ENCODE results near the gene ANKRD12.

ANKRD12 gene

DNA sequence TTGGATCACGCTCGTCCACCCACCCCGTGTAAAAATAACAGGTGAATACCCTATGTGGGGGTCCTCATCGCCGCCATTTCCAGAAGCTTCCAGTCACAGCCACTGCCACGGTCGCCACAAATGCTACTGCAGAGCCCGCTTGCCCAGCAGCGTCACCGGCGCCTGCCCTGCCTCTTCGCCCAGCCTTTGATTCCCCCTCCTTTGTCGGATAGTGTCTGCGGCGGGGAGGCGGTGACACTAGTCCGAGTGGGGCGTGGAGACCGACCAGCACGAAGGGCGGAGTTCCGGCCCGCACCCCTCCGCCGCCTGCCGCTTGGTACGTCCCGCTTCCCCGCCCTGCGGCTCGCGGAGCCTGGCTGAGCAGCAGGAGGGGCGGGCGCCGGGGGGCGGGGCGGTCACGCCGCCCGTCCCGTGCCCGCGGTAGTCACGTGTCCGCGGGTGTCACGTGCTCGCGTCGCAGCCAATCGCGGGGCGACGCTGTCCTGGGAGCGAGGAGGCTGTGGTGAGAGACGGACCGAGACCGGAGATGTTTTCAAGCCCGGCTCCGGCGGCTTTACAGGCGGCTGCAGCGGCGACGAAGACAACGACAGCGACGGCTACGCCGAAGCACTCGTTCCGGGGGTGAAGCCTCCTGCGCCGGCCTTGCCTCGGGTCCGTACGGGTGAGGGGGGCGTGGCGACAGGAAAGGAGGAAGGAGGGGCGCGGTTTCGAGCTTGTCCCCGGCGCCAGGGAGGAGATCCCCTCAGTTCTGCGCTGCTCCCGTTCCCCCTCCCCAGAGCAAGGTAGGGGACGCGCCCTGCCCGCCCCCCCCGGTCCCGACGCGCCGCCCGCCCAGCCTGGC is at the start of gene ANKRD12 (continued):
- TF ChIP-seq REST (tag by site-specific recombination; IDR thresholded peaks at IDR 0.05) (no peak), KLF16 (tag by site-specific recombination; IDR thresholded peaks at IDR 0.05) (peak; percentile 94), ZNF529 (tag by site-specific recombination; IDR thresholded peaks at IDR 0.05; ENCODE audit: insufficient replicate concordance) (no peak), ZNF513 (tag by site-specific recombination; IDR thresholded peaks at IDR 0.05) (no peak), ZNF777 (tag by site-specific recombination; IDR thresholded peaks at IDR 0.05; ENCODE audit: borderline replicate concordance) (no peak), ZNF266 (tag by site-specific recombination; IDR thresholded peaks at IDR 0.05; ENCODE audit: low read depth) (no peak), REPIN1 (tag by site-specific recombination; IDR thresholded peaks at IDR 0.05; ENCODE audit: low read depth) (no peak), ZNF639 (tag by site-specific recombination; IDR thresholded peaks at IDR 0.05) (no peak; the same call in 1 of the 2 replicates), ZNF416 (tag by site-specific recombination; IDR thresholded peaks at IDR 0.05) (no peak), ZNF394 (tag by site-specific recombination; IDR thresholded peaks at IDR 0.05; ENCODE audit: borderline replicate concordance) (0 out of 2 replicates have a peak, but pooled peaks have one; percentile 38), KLF8 (tag by site-specific recombination; IDR thresholded peaks at IDR 0.05) (peak; percentile 70), ZNF623 (tag by site-specific recombination; IDR thresholded peaks at IDR 0.05) (no peak), ZNF16 (tag by site-specific recombination; IDR thresholded peaks at IDR 0.05; ENCODE audit: low read depth) (no peak), ZNF555 (tag by site-specific recombination; conservative IDR thresholded peaks at IDR 0.05) (no peak), ZNF132 (tag by site-specific recombination; IDR thresholded peaks at IDR 0.05; ENCODE audit: borderline replicate concordance) (no peak), ZXDB (tag by site-specific recombination; IDR thresholded peaks at IDR 0.05) (peak; percentile 53), ZBTB11 (tag by site-specific recombination; conservative IDR thresholded peaks at IDR 0.05; ENCODE audit: low read depth) (peak; percentile 75), MEIS1 (CRISPR knock-in tag; IDR thresholded peaks at IDR 0.05; ENCODE audit: borderline replicate concordance) (no peak), SETDB1 (IDR thresholded peaks at IDR 0.05; ENCODE audit: insufficient read length, low read length) (no peak)
- TF ChIP-seq, protein P1, sequence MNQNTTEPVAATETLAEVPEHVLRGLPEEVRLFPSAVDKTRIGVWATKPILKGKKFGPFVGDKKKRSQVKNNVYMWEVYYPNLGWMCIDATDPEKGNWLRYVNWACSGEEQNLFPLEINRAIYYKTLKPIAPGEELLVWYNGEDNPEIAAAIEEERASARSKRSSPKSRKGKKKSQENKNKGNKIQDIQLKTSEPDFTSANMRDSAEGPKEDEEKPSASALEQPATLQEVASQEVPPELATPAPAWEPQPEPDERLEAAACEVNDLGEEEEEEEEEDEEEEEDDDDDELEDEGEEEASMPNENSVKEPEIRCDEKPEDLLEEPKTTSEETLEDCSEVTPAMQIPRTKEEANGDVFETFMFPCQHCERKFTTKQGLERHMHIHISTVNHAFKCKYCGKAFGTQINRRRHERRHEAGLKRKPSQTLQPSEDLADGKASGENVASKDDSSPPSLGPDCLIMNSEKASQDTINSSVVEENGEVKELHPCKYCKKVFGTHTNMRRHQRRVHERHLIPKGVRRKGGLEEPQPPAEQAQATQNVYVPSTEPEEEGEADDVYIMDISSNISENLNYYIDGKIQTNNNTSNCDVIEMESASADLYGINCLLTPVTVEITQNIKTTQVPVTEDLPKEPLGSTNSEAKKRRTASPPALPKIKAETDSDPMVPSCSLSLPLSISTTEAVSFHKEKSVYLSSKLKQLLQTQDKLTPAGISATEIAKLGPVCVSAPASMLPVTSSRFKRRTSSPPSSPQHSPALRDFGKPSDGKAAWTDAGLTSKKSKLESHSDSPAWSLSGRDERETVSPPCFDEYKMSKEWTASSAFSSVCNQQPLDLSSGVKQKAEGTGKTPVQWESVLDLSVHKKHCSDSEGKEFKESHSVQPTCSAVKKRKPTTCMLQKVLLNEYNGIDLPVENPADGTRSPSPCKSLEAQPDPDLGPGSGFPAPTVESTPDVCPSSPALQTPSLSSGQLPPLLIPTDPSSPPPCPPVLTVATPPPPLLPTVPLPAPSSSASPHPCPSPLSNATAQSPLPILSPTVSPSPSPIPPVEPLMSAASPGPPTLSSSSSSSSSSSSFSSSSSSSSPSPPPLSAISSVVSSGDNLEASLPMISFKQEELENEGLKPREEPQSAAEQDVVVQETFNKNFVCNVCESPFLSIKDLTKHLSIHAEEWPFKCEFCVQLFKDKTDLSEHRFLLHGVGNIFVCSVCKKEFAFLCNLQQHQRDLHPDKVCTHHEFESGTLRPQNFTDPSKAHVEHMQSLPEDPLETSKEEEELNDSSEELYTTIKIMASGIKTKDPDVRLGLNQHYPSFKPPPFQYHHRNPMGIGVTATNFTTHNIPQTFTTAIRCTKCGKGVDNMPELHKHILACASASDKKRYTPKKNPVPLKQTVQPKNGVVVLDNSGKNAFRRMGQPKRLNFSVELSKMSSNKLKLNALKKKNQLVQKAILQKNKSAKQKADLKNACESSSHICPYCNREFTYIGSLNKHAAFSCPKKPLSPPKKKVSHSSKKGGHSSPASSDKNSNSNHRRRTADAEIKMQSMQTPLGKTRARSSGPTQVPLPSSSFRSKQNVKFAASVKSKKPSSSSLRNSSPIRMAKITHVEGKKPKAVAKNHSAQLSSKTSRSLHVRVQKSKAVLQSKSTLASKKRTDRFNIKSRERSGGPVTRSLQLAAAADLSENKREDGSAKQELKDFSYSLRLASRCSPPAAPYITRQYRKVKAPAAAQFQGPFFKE (tag by site-specific recombination; IDR thresholded peaks at IDR 0.05; ENCODE audit: borderline replicate concordance), result no peak
- TF ChIP-seq, protein P2, sequence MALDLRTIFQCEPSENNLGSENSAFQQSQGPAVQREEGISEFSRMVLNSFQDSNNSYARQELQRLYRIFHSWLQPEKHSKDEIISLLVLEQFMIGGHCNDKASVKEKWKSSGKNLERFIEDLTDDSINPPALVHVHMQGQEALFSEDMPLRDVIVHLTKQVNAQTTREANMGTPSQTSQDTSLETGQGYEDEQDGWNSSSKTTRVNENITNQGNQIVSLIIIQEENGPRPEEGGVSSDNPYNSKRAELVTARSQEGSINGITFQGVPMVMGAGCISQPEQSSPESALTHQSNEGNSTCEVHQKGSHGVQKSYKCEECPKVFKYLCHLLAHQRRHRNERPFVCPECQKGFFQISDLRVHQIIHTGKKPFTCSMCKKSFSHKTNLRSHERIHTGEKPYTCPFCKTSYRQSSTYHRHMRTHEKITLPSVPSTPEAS (tag by site-specific recombination; IDR thresholded peaks at IDR 0.05), result no peak

All from HEK293 (cell line).